GM12878 (cell line): ENCODE data around the gene SLC25A36. TPM values are rescaled to one million over a fixed set of nuclear protein-coding genes. Genes with fewer than 3 reads are reported as not detected.
"Not testable (repeated sequence)": the region's sequence is repeated elsewhere in the genome, so short reads cannot be mapped to it uniquely, and the experiment has no call there.

ENCODE experiments used
- ATAC-seq: fragments of 200-7000 bp; cut with Tn5 transposase; 3 replicates; pipeline ENCODE4 v1.9.1; 2020; ENCODE audit warnings: mild to moderate bottlenecking, moderate library complexity
- BruUV-seq: library from RNA; stranded (reverse); fragments of 400-500 nt; replicated peaks from 2 replicates; lab custom pipeline; 2021; lab: Mats Ljungman, UMichigan
- CTCF ChIA-PET: fragments of 300-600 bp; sonication (Branson Sonifier 250); formaldehyde crosslinking; extraction: SDS; loops from one replicate; lab custom pipeline; 2021; ENCODE audit warnings: inconsistent platforms; lab: Yijun Ruan, JAX
- POLR2A ChIA-PET: fragments of 350-600 bp; formaldehyde crosslinking; extraction: SDS; loops from one replicate; lab custom pipeline; 2021; ENCODE audit warnings: inconsistent platforms; lab: Charles Lee
- RAD21 ChIA-PET: fragments of 300-600 bp; sonication (Branson Sonifier 250); formaldehyde crosslinking; loops from one replicate; lab custom pipeline; 2023; ENCODE audit warnings: antibody characterized with exemption; ENCODE audit not compliant: unreplicated experiment; lab: Charles Lee
- SMC1A ChIA-PET: fragments of 300-600 bp; sonication (Branson Sonifier 250); formaldehyde crosslinking; loops from one replicate; lab custom pipeline; 2023; ENCODE audit not compliant: unreplicated experiment, uncharacterized antibody; lab: Charles Lee
- DNase-seq: peaks from one replicate; pipeline ENCODE4 v3.0.0-alpha.2; 2011; ENCODE audit warnings: low read depth, low spot score
- FAIRE-seq: peaks from 3 replicates; lab custom pipeline; 2011; peaks lifted over from hg19 to GRCh38; lab: Jason Lieb, UNC
- H2AFZ ChIP-seq: 2 replicates; pipeline ENCODE4 v1.6.0; 2011; ENCODE audit warnings: low read depth, low read length, control low read depth; ENCODE audit not compliant: control insufficient read depth
- H3K27ac ChIP-seq: 2 replicates; pipeline ENCODE4 v1.5.1; 2011; ENCODE audit warnings: control low read depth; ENCODE audit not compliant: control insufficient read depth, insufficient read depth
- H3K27me3 ChIP-seq, 2 experiments: replicated peaks in 1 of 2; 2 replicates each; pipeline versions ENCODE4 v1.6.0 to v1.6.1; 2011; ENCODE audit warnings: low read length in 1 of 2; ENCODE audit not compliant: control insufficient read depth in 2 of 2, insufficient read depth in 2 of 2
- H3K36me3 ChIP-seq, 2 experiments: 2 replicates each; pipeline ENCODE4 v1.5.1; 2011; ENCODE audit warnings: low read length in 1 of 2; ENCODE audit not compliant: control insufficient read depth in 2 of 2, insufficient read depth in 2 of 2
- H3K4me1 ChIP-seq: 2 replicates; pipeline ENCODE4 v1.6.1; 2011; ENCODE audit warnings: mild to moderate bottlenecking, low read length, moderate library complexity, mixed read lengths; ENCODE audit not compliant: control insufficient read depth, insufficient read depth
- H3K4me2 ChIP-seq: 2 replicates; pipeline ENCODE4 v1.6.0; 2011; ENCODE audit warnings: control low read depth; ENCODE audit not compliant: control insufficient read depth, insufficient read depth
- H3K4me3 ChIP-seq: fragments of 200-600 bp; sonication (generic); 2 replicates; pipeline ENCODE4 v1.5.1; 2016
- H3K79me2 ChIP-seq: 2 replicates; pipeline ENCODE4 v1.6.0; 2011; ENCODE audit warnings: low read length; ENCODE audit not compliant: control insufficient read depth, insufficient read depth
- H3K9ac ChIP-seq: 2 replicates; pipeline ENCODE4 v1.8.0; 2011; ENCODE audit warnings: low read length, control low read depth, mixed read lengths; ENCODE audit not compliant: control insufficient read depth, insufficient read depth
- H3K9me3 ChIP-seq: replicated peaks from 3 replicates; pipeline ENCODE4 v1.5.1; 2011; ENCODE audit warnings: mild to moderate bottlenecking, low read length; ENCODE audit not compliant: control insufficient read depth, insufficient read depth
- H4K20me1 ChIP-seq: 2 replicates; pipeline ENCODE4 v1.6.0; 2011; ENCODE audit not compliant: control insufficient read depth, insufficient read depth
- ASH2L ChIP-seq: fragments of 300-600, 200-600 bp; sonication (generic); IDR thresholded peaks from 2 replicates; pipeline ENCODE4 v1.6.1; 2017; ENCODE audit warnings: low read depth, mild to moderate bottlenecking, borderline replicate concordance
- JUND ChIP-seq: IDR thresholded peaks from 2 replicates; pipeline ENCODE4 v1.6.1; 2012; ENCODE audit warnings: low read depth, mild to moderate bottlenecking, low read length, improper control_type of control experiment, moderate library complexity
- MLLT1 ChIP-seq: fragments of 450-650 bp; IDR thresholded peaks from 2 replicates; pipeline ENCODE4 v1.6.1; 2016; ENCODE audit warnings: mild to moderate bottlenecking
- RELA ChIP-seq: fragments of 450-650 bp; IDR thresholded peaks from 2 replicates; pipeline ENCODE4 v1.8.0; 2014; ENCODE audit warnings: borderline replicate concordance; ENCODE audit not compliant: partially characterized antibody
- SPI1 ChIP-seq: IDR thresholded peaks from 2 replicates; pipeline ENCODE4 v1.6.1; 2011; ENCODE audit warnings: low read depth, mild to moderate bottlenecking, low read length, moderate library complexity, borderline replicate concordance; ENCODE audit not compliant: insufficient read depth
- SREBF2 ChIP-seq: IDR thresholded peaks from 2 replicates; pipeline ENCODE4 v1.6.1; 2012; ENCODE audit warnings: mild to moderate bottlenecking, low read length
- ZBTB11 ChIP-seq: fragments of 450-650 bp; formaldehyde crosslinking; IDR thresholded peaks from 2 replicates; pipeline ENCODE4 v1.5.0; 2022; ENCODE audit warnings: mild to moderate bottlenecking, missing genetic modification characterization
- ZBTB40 ChIP-seq: fragments of 450-650 bp; IDR thresholded peaks from 2 replicates; pipeline ENCODE4 v1.6.1; 2016; ENCODE audit warnings: mild to moderate bottlenecking, moderate library complexity, borderline replicate concordance
- ZZZ3 ChIP-seq: IDR thresholded peaks from 2 replicates; pipeline ENCODE4 v1.6.1; 2011; ENCODE audit warnings: low read depth; ENCODE audit not compliant: control insufficient read depth, insufficient read length
- WGBS: methylation state at CpG from one replicate; pipeline ENCODE4 v1.1.6; 2016; ENCODE audit warnings: low lambda C conversion rate; ENCODE audit not compliant: insufficient replicate concordance, insufficient coverage; ENCODE audit errors: missing lambda C conversion rate; 5-methylcytosine and 5-hydroxymethylcytosine counted together
- in situ Hi-C: fragments of 300-500 bp; cut with MboI; formaldehyde crosslinking; loops from 9 replicates; pipeline ENCODE4 v1.14.3; 2018; ENCODE audit warnings: mixed read lengths
- intact Hi-C: fragments of 100-400 bp; cut with micrococcal nuclease; formaldehyde crosslinking; loops from one replicate; pipeline ENCODE4 v1.14.2; 2022; ENCODE audit not compliant: unreplicated experiment
- polyA plus RNA-seq, 11 experiments: library from polyadenylated mRNA; depleted of rRNA in 4 of 11; unstranded in 6 of 11; stranded (reverse) in 5 of 11; fragments of >200 nt; fragmentation: Nextera tagmentation in 4 of 11; fragmentation: Illumina TruSeq in 1 of 11; extraction: Ambion mirVana in 4 of 11; extraction: Trizol in 1 of 11; gene quantifications; 1 replicate in 1 of 11; 2 replicates in 10 of 11; pipeline versions ENCODE4 v1.2.1 to v1.2.3, GENCODE V29; 2011 to 2016; ENCODE audit warnings: inconsistent platforms in 2 of 11, missing spikeins in 2 of 11, low read depth in 1 of 11
- total RNA-seq, 4 experiments: library from RNA; depleted of rRNA in 3 of 4; stranded (reverse); fragments of >200 nt in 3 of 4; fragmentation: Illumina TruSeq in 1 of 4; extraction: Trizol in 1 of 4; gene quantifications; 2 replicates each; pipeline versions ENCODE4 v1.2.1 to v1.2.3, GENCODE V29; 2013 to 2021

SLC25A36 gene
- total and polyA plus RNA-seq, 10 of the 15 experiments (the other 5 are each of a cell fraction or from before 2014, with no cell fraction given): 13.0 to 183 (median 47.7) TPM

- TF ChIP-seq ZBTB40 (no peak), ZBTB11 (CRISPR knock-in tag) (no peak), RELA (no peak), SREBF2 (no peak), SPI1 (no peak), MLLT1 (no peak), ASH2L (no peak), JUND (no peak), ZZZ3 (no peak)
Observed at GRCh38 chr3:140933552-140933951, 8.1 kb upstream of the SLC25A36 start (continued).

- H3K27ac ChIP-seq, H3K27me3 ChIP-seq, DNase-seq, H2AFZ ChIP-seq, H3K9ac ChIP-seq, intact Hi-C loops, H4K20me1 ChIP-seq, ATAC-seq, FAIRE-seq, H3K36me3 ChIP-seq, BruUV-seq, H3K9me3 ChIP-seq, in situ Hi-C loops, SMC1A ChIA-PET, H3K4me2 ChIP-seq, H3K4me3 ChIP-seq, RAD21 ChIA-PET, POLR2A ChIA-PET, H3K4me1 ChIP-seq: not testable (repeated sequence)
- CTCF ChIA-PET: interaction anchor here (0.6 kb wide), 1 partner anchor 109 kb away, joined by 3 read pairs; no protein-coding TSS in a partner anchor
- WGBS: 93% methylated on average over 3 of the region's 4 CpGs
- peaks cover 26% of the 10 kb centered on the region for H3K79me2 ChIP-seq
Observed at GRCh38 chr3:140939305-140939704, 2.3 kb upstream of the SLC25A36 start.
